Measurements from ENCODE around the gene MVK.

The MVK gene

DNA sequence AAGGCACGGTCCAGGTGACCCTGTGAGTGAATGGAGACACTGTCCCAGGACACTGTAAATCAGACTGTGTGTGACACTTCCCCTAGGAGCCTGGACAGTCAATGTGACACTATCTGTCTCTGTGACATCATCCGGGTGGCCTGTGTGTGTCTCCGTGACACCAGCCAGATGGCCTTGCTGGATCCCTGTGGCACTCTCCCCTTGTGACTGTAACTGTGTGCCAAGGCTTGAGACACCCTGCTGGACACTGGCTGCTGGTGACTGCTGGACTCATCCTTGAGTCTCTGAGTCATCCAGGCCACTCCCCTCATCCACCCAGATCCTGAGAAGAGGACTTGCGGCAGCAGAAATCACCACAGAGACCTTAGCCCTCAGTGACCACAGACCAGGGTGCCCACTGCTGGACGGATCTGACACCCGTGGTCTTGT lies 51.6 kb downstream of the MVK start:
- in situ Hi-C loops (cut with HindIII; ENCODE audit: low sequenced_read_pairs), result no loop called here

DNA sequence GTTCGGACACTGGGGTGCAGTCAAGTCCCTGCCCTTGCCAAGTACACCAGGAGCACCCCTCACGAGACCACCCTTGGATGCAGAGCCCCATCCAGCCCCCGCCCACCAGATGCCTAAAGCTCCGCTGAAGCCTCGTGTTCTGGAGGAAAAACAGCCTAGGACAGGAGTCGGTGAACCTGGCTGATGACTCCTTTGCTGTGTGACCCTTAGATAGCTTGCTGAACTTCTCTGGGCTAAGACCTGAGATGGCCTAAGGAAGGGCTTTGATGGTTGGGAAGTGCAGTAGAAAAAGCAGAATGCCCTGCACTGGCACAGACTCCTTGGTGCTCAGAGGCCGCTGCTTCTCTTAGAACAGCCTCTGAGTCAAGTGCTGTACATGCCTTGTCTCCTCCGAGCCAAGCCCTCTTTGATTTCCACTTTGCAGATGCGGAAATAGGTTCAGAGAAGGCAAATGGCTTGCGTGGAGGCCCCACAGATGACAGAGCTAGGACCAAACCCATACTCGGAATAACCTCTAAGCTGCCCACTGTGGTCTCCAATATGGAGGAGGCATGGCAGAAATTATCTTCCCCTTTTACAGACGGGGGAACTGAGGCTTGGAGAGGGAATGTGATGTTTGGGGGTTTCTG lies 52.3 kb downstream of the MVK start:
- in situ Hi-C loops (cut with HindIII; ENCODE audit: low sequenced_read_pairs), result no loop called here

GRCh38 chr12:109626378-109627115 lies 53.0 kb downstream of the MVK start:
- in situ Hi-C loops (cut with HindIII; ENCODE audit: low sequenced_read_pairs), result no loop called here

- in situ Hi-C loops (cut with HindIII; ENCODE audit: low sequenced_read_pairs), result no loop called here
These were observed 54.0 kb downstream of the MVK start for GRCh38 chr12:109627633-109628032.

- in situ Hi-C loops (cut with HindIII; ENCODE audit: low sequenced_read_pairs), result no loop called here
These were observed 56.5 kb downstream of the MVK start for GRCh38 chr12:109630107-109630506.

GRCh38 chr12:109630815-109631214 lies 57.2 kb downstream of the MVK start:
- in situ Hi-C loops (cut with HindIII; ENCODE audit: low sequenced_read_pairs), result no loop called here

- in situ Hi-C loops (cut with HindIII; ENCODE audit: low sequenced_read_pairs), result no loop called here
These were observed 57.7 kb downstream of the MVK start for GRCh38 chr12:109631302-109631701.

GRCh38 chr12:109631751-109632150 lies 58.2 kb downstream of the MVK start:
- in situ Hi-C loops (cut with HindIII; ENCODE audit: low sequenced_read_pairs), result no loop called here

DNA sequence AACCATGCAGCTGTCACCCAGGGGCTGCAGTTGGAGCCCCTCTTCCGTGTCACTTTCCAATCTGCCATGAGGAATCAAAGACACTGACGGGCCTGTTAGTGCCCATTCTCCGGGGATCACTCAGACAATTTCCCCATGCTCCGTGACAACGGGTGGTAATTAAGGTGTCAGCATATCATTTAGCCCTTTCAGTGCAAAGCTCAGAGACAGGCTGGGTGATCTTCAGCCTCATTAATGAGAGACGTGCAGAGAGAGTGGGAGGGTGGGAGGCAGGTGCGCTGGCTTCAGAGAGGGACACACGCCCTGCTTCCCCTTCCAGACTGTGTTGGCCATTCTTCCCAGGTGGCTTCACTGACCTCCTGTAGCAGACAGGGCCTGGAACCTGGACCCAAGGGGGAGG lies 58.7 kb downstream of the MVK start:
- in situ Hi-C loops (cut with HindIII; ENCODE audit: low sequenced_read_pairs), result no loop called here

GRCh38 chr12:109635717-109636116 lies 62.1 kb downstream of the MVK start:
- in situ Hi-C loops (cut with HindIII; ENCODE audit: low sequenced_read_pairs), result no loop called here

DNA sequence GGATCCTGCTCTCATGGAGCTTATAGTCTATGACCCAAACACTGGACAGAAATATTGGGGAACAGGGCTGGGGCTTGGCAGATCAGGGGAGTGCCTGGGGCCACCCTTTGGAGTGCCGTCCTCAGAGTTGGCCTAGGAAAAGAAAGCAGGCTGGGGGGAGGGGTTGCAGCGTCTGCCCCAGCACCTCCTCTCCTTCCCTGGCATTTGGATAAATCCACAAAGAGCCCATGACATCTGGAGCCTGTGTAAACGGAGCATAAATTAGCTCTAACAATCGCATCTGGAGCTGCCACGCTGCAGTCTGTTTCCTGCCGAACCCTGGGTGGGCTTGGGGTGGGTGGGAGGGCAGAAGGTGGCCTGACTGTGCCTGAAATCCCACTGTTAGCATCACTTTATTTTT lies 63.8 kb downstream of the MVK start:
- in situ Hi-C loops (cut with HindIII; ENCODE audit: low sequenced_read_pairs), result no loop called here

- in situ Hi-C loops (cut with HindIII; ENCODE audit: low sequenced_read_pairs), result no loop called here
These were observed 64.4 kb downstream of the MVK start for GRCh38 chr12:109637996-109638395.

DNA sequence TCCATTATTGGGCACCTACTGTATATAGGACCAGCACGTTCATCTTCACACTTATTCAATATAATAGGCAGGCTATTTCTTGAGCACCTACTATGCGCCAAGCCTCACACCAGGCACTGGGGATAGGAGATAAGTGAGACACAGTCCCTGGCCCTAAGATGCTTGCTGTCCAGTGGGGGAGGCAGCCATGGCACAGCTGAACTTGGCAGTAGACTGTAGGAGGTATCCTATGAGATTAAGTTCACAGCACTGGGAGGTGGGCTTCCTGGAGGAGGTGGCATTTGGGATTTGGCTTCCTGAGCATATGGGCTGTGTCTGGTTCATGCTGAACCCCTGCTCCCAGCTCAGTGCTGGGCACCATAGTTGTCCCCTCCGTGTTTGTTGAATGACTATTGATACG lies 65.1 kb downstream of the MVK start:
- in situ Hi-C loops (cut with HindIII; ENCODE audit: low sequenced_read_pairs), result no loop called here

GRCh38 chr12:109639151-109639872 lies 65.7 kb downstream of the MVK start:
- in situ Hi-C loops (cut with HindIII; ENCODE audit: low sequenced_read_pairs), result no loop called here

GRCh38 chr12:109640961-109641360 lies 67.4 kb downstream of the MVK start:
- in situ Hi-C loops (cut with HindIII; ENCODE audit: low sequenced_read_pairs), result no loop called here

DNA sequence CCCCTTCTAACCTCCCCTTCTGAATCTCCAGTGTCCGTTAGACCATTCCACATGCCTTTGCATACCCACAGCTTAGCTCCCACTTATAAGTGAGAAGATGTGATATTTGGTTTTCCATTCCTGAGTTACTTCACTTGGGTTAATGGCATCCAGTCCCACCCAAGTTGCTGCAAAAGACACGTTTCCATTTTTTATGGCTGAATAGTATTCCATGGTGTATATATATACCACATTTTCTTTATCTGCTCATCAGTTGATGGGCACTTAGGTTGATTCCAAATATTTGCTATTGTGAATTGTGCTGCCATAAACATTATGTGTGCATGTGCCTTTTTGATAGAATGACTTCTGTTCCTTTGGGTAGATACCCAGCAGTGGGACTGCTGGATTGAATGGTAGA lies 67.8 kb downstream of the MVK start:
- in situ Hi-C loops (cut with HindIII; ENCODE audit: low sequenced_read_pairs), result no loop called here

- in situ Hi-C loops (cut with HindIII; ENCODE audit: low sequenced_read_pairs), result no loop called here
These were observed 69.0 kb downstream of the MVK start for GRCh38 chr12:109642506-109643132.

DNA sequence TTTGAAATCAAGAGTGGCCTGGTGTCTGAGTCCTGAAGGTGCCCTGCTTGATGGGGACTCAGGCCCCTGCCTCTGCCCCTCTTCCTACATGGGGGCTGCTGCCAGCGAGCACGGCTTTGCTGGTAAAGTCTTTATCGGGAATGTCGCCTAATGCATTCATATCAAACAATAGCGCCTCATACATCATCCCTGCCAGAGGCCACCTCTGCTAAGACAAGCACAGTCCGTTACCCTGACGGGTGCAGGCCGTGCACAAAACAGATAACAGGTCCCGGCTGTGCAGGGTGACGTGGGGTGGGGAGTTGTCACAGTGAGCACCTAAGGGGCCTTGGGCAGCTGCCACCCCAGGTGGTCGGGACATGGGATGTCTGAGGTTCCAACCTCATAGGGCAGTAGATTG lies 71.6 kb downstream of the MVK start:
- in situ Hi-C loops (cut with HindIII; ENCODE audit: low sequenced_read_pairs), result no loop called here

DNA sequence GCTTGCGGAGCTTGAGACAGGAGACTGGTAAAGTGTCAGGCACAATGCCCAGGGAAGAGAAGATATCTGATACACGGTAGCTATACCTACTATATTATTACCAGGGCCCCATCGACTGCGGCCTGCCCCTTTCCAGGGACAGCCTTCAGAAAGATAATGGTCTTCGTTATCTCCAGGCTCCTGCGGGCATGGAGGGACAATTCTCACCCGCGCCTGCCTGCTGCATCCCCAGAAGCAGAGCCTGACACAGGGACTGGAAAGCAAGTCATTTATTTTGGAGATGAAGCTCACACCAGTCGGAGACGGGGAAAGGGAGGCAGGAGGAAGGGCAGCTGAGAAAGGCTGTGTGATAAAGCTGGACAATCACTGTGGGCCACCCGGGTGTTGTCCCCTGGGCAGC lies 72.1 kb downstream of the MVK start:
- in situ Hi-C loops (cut with HindIII; ENCODE audit: low sequenced_read_pairs), result no loop called here
